GM12892 (cell line): ENCODE results near the gene SOWAHC.
"Not testable (repeated sequence)": the region's sequence is repeated elsewhere in the genome, so short reads cannot be mapped to it uniquely, and the experiment has no call there.

Experiments
- DNase-seq: peaks from one replicate; pipeline ENCODE4 v3.0.0; 2011; ENCODE audit not compliant: insufficient read length
- FAIRE-seq: peaks from 2 replicates; lab custom pipeline; 2011; peaks lifted over from hg19 to GRCh38; lab: Jason Lieb, UNC
- POLR2A ChIP-seq: IDR thresholded peaks from 2 replicates; pipeline ENCODE4 v1.6.1; 2011; ENCODE audit warnings: low read depth, low read length, control low read depth
- POLR2AphosphoS5 ChIP-seq: IDR thresholded peaks from 2 replicates; pipeline ENCODE4 v1.6.1; 2011; ENCODE audit warnings: low read depth, low read length, control low read depth
- TAF1 ChIP-seq: IDR thresholded peaks from 2 replicates; pipeline ENCODE4 v1.6.1; 2011; ENCODE audit warnings: low read depth, mild to moderate bottlenecking, control low read depth, low read length, borderline replicate concordance

Gene SOWAHC

GRCh38 chr2:109619032-109619615, 5.0 kb downstream of the SOWAHC start:
- DNase-seq: no peak
- TF ChIP-seq POLR2AphosphoS5 (no peak), TAF1 (no peak), POLR2A (no peak)
- no peak for FAIRE-seq

DNA sequence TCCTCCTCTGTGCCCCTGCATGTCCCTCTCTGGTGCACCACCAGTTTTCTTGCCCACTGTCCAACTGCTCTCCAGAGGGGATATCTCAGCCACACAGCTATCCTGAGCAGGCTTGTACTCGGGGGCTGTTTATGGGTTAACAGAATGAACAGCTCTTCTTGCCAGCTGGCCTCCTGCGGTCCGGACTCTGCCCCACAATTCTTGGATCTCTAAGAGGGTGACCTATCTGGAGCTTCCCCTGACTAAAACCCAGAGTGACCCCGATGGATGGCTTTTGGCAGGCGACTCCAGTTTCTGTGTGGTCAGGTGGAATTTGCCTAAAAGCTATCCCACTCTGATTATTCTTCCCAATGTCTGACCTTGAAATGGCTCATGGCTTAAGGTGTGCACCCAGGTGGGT, 9.1 kb downstream of the SOWAHC start:
- TF ChIP-seq TAF1 (no peak), POLR2AphosphoS5 (no peak), POLR2A (no peak)
- DNase-seq (no peak), FAIRE-seq (no peak)

DNA sequence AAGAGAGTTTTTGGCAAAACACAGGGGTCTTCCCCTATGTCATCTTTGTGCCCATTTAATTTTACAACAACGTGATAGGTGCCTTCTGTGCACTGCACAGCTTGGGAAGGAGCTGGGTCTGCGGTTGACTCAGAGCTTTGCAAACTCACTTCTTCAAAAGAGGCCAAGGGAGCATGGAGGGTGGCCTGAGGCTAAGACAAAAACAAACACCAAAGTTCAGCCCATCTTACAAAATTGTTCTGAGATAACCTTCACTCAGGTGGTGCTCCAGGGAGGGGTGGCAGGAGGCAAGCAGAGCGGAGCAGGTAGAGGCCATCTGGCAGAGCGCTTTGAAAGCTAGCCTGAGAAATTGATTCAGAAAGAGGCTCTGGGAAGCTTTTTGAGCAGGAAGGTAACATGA, 9.8 kb downstream of the SOWAHC start:
- DNase-seq (no peak), FAIRE-seq (no peak)
- no peak for TF ChIP-seq POLR2A
- TF ChIP-seq TAF1: no peak
- TF ChIP-seq POLR2AphosphoS5: no peak

GRCh38 chr2:109624339-109624738, 10.2 kb downstream of the SOWAHC start:
- TF ChIP-seq TAF1 (no peak), POLR2AphosphoS5 (no peak), POLR2A (no peak)
- no peak for DNase-seq
- FAIRE-seq: no peak

GRCh38 chr2:109628321-109628720, 14.2 kb downstream of the SOWAHC start:
- not testable (repeated sequence) for FAIRE-seq, DNase-seq

DNA sequence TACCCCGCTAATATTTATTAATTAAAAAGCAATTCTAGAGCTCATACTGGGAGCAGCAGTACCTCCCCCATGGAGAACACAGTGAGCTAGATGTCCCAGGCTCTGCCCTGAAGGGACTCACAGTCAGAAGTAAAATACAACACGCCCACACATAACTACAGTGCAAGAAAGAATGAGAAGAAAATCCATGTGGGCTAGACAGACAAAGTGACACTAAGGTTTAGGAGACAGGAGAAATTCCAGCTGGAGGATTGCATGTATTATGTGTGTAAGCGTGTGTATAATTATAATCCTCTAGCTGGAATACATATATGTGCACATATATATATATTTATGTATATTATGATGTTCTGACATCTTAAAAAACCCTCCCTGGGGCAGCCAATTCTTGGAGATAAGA, 15.7 kb downstream of the SOWAHC start:
- no peak for DNase-seq
- FAIRE-seq: no peak
- TF ChIP-seq POLR2A: no peak
- no peak for TF ChIP-seq POLR2AphosphoS5
- TF ChIP-seq TAF1: no peak

- FAIRE-seq: no peak
- TF ChIP-seq POLR2AphosphoS5 (no peak), TAF1 (no peak), POLR2A (no peak)
- no peak for DNase-seq
Measured at GRCh38 chr2:109630441-109631430, 16.6 kb downstream of the SOWAHC start.

- TF ChIP-seq POLR2AphosphoS5 (no peak), POLR2A (no peak), TAF1 (no peak)
- no peak for FAIRE-seq
- DNase-seq: no peak
Measured at GRCh38 chr2:109631741-109632140, 17.6 kb downstream of the SOWAHC start.

GRCh38 chr2:109632158-109632789, 18.1 kb downstream of the SOWAHC start:
- FAIRE-seq (no peak), DNase-seq (no peak)
- TF ChIP-seq POLR2A (no peak), TAF1 (no peak), POLR2AphosphoS5 (no peak)

DNA sequence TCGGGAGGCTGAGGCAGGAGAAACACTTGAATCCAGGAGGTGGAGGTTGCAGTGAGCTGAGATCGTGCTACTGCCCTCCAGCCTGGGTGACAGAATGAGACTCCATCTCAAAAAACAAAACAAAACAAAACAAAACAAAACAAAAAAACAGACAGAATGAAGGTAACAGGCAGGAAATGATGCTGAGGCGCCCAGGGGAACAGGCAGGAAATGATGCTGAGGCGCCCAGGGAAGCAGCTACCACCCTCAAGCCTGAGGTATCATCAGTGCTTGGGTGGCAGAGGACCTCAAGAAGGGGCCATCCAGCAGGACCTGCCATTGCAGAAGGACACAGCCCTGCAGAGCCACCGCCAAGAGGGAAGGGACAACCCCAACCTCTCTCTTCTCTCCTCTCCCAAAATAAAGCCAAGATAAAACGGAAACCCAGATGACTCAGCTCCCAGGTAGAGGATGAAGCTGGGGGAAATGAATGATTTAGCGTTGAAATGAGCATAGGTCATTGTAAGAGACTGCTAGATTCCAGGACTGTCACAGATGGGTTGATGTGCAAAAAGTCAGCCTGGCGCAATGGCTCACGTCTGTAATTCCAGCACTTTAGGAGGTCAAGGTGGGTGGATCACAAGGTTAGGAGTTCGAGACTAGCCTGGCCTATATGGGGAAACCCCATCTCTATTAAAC, 19.3 kb downstream of the SOWAHC start:
- DNase-seq: no peak
- no peak for FAIRE-seq
- TF ChIP-seq TAF1 (no peak), POLR2AphosphoS5 (no peak), POLR2A (no peak)
